HEK293 (cell line): ENCODE data around the gene TPM2.

ENCODE experiments used
- TCF7L2 ChIP-seq: IDR thresholded peaks from 2 replicates; pipeline ENCODE4 v1.6.1; 2011; ENCODE audit warnings: low read depth, mild to moderate bottlenecking, inconsistent platforms, low read length, moderate library complexity, borderline replicate concordance
- YY1 ChIP-seq: fragments of 450-650 bp; formaldehyde crosslinking; IDR thresholded peaks from 2 replicates; pipeline ENCODE4 v1.5.1; 2018; ENCODE audit warnings: missing biosample characterization, missing genetic modification characterization
- ZNF792 ChIP-seq: fragments of 450-650 bp; formaldehyde crosslinking; IDR thresholded peaks from 2 replicates; pipeline ENCODE4 v1.5.1; 2016; ENCODE audit warnings: missing biosample characterization, missing genetic modification characterization
- TF ChIP-seq, protein P1 (sequence below): fragments of 450-650 bp; formaldehyde crosslinking; IDR thresholded peaks from 2 replicates; pipeline ENCODE4 v1.5.1; 2016; ENCODE audit warnings: missing biosample characterization, missing genetic modification characterization

DNA sequence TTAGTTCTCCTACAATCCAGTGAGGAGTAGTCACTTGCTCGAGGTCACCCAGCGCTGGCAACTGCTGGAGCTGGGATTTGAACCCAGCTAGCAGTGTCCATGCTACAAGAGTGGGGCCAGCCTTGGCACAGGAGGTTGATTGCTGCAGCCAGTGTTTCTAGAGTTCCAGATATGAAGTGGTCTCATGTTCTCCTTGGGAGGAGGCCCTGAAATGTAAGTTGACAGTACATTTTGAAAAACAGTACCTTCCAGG is 30.8 kb downstream of the TPM2 start:
- TF ChIP-seq YY1 (tag by site-specific recombination), result no peak
- no peak for TF ChIP-seq TCF7L2
- TF ChIP-seq ZNF792 (tag by site-specific recombination), result no peak
- TF ChIP-seq, protein P1, sequence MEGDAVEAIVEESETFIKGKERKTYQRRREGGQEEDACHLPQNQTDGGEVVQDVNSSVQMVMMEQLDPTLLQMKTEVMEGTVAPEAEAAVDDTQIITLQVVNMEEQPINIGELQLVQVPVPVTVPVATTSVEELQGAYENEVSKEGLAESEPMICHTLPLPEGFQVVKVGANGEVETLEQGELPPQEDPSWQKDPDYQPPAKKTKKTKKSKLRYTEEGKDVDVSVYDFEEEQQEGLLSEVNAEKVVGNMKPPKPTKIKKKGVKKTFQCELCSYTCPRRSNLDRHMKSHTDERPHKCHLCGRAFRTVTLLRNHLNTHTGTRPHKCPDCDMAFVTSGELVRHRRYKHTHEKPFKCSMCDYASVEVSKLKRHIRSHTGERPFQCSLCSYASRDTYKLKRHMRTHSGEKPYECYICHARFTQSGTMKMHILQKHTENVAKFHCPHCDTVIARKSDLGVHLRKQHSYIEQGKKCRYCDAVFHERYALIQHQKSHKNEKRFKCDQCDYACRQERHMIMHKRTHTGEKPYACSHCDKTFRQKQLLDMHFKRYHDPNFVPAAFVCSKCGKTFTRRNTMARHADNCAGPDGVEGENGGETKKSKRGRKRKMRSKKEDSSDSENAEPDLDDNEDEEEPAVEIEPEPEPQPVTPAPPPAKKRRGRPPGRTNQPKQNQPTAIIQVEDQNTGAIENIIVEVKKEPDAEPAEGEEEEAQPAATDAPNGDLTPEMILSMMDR, result no peak
